Neural cell (in vitro differentiated cells): ENCODE measurements around the gene COG1. TPM values are rescaled to one million over a fixed set of nuclear protein-coding genes. Genes with fewer than 3 reads are reported as not detected.

Experiments
- H2AFZ ChIP-seq: fragments of 200-600, 300-800 bp; sonication (generic), shearing (Covaris generic); 2 replicates; pipeline ENCODE4 v1.6.0; 2014; ENCODE audit warnings: low read depth, mild to moderate bottlenecking, antibody characterized with exemption, low read length, moderate library complexity
- H3F3A ChIP-seq: fragments of 200-600 bp; shearing (Covaris generic); 2 replicates; pipeline ENCODE4 v1.6.1; 2016; ENCODE audit warnings: mild to moderate bottlenecking, moderate library complexity, mixed read lengths, antibody characterized with exemption, low read length; ENCODE audit not compliant: insufficient read depth, poor library complexity, severe bottlenecking
- H3K27ac ChIP-seq: fragments of 200-600, 300-800 bp; sonication (generic), shearing (Covaris generic); 2 replicates; pipeline ENCODE4 v1.5.1; 2014; ENCODE audit warnings: mild to moderate bottlenecking, low read length, moderate library complexity
- H3K27me3 ChIP-seq: fragments of 300-800, 200-600 bp; sonication (generic), shearing (Covaris generic); 2 replicates; pipeline ENCODE4 v1.6.0; 2014; ENCODE audit warnings: mild to moderate bottlenecking, low read depth, low read length, moderate library complexity; ENCODE audit not compliant: insufficient read depth
- H3K36me3 ChIP-seq: fragments of 300-800, 200-600 bp; sonication (generic), shearing (Covaris generic); 2 replicates; pipeline ENCODE4 v1.5.1; 2014; ENCODE audit warnings: mild to moderate bottlenecking, antibody characterized with exemption, low read length, moderate library complexity; ENCODE audit not compliant: insufficient read depth
- H3K4me2 ChIP-seq: fragments of 300-800, 200-600 bp; sonication (generic), shearing (Covaris generic); 2 replicates; pipeline ENCODE4 v1.6.0; 2014; ENCODE audit warnings: mild to moderate bottlenecking, low read length
- H3K4me3 ChIP-seq: fragments of 300-800, 200-600 bp; sonication (generic), shearing (Covaris generic); 2 replicates; pipeline ENCODE4 v1.5.1; 2014; ENCODE audit warnings: mild to moderate bottlenecking, low read length, moderate library complexity
- H3K79me2 ChIP-seq: fragments of 200-600 bp; shearing (Covaris generic); replicated peaks from 2 replicates; pipeline ENCODE4 v1.6.0; 2014; ENCODE audit warnings: mild to moderate bottlenecking, low read length, moderate library complexity; ENCODE audit not compliant: insufficient read depth
- H3K9ac ChIP-seq: fragments of 300-800, 200-600 bp; sonication (generic), shearing (Covaris generic); 2 replicates; pipeline ENCODE4 v1.6.1; 2016; ENCODE audit warnings: mild to moderate bottlenecking, low read length, mixed read lengths
- H3K9me2 ChIP-seq: fragments of 200-600 bp; shearing (Covaris generic); 2 replicates; pipeline ENCODE4 v1.6.1; 2016; ENCODE audit warnings: mild to moderate bottlenecking, low read length, mixed read lengths; ENCODE audit not compliant: insufficient read depth
- H3K9me3 ChIP-seq: fragments of 200-600, 300-800 bp; sonication (generic), shearing (Covaris generic); 2 replicates; pipeline ENCODE4 v1.6.1; 2016; ENCODE audit warnings: mild to moderate bottlenecking, mixed run types, low read length, moderate library complexity, mixed read lengths
- H4K20me1 ChIP-seq: fragments of 200-600 bp; shearing (Covaris generic); 2 replicates; pipeline ENCODE4 v1.6.1; 2016; ENCODE audit warnings: mild to moderate bottlenecking, mixed run types; ENCODE audit not compliant: insufficient read depth
- EP300 ChIP-seq: fragments of 450-650 bp; conservative IDR thresholded peaks from 2 replicates; pipeline ENCODE4 v1.6.1; 2014; ENCODE audit warnings: antibody characterized with exemption, mild to moderate bottlenecking, moderate library complexity; ENCODE audit not compliant: poor library complexity, severe bottlenecking
- EZH2 ChIP-seq: fragments of 200-600, 300-800 bp; shearing (Covaris generic), sonication (generic); IDR thresholded peaks from 2 replicates; pipeline ENCODE4 v1.6.1; 2014; ENCODE audit warnings: antibody characterized with exemption, low read length, borderline replicate concordance, mild to moderate bottlenecking; ENCODE audit not compliant: insufficient read depth, poor library complexity, severe bottlenecking
- MXI1 ChIP-seq: fragments of 450-650 bp; conservative IDR thresholded peaks from 2 replicates; pipeline ENCODE4 v1.6.1; 2014; ENCODE audit warnings: antibody characterized with exemption, mild to moderate bottlenecking; ENCODE audit not compliant: poor library complexity, severe bottlenecking
- POLR2AphosphoS5 ChIP-seq: IDR thresholded peaks from 2 replicates; pipeline ENCODE4 v1.6.1; 2012
- RAD21 ChIP-seq: fragments of 450-650 bp; conservative IDR thresholded peaks from 2 replicates; pipeline ENCODE4 v1.6.1; 2014; ENCODE audit warnings: antibody characterized with exemption, mild to moderate bottlenecking, moderate library complexity
- SMC3 ChIP-seq: fragments of 450-650 bp; conservative IDR thresholded peaks from 2 replicates; pipeline ENCODE4 v1.6.1; 2014; ENCODE audit warnings: antibody characterized with exemption, mild to moderate bottlenecking, moderate library complexity; ENCODE audit not compliant: poor library complexity
- TAF1 ChIP-seq: IDR thresholded peaks from 2 replicates; pipeline ENCODE4 v1.6.1; 2012; ENCODE audit warnings: low read depth
- polyA plus RNA-seq: library from polyadenylated mRNA; depleted of rRNA; stranded (reverse); fragments of >200 nt; gene quantifications from 2 replicates; pipeline ENCODE4 v1.2.3, GENCODE V29; 2014
- TF ChIP-seq, protein P1 (sequence below): IDR thresholded peaks from 2 replicates; pipeline ENCODE4 v1.6.1; 2012; ENCODE audit warnings: borderline replicate concordance
- TF ChIP-seq, protein P2 (sequence below): fragments of 450-650 bp; IDR thresholded peaks from 2 replicates; pipeline ENCODE4 v1.5.1; 2014; ENCODE audit warnings: antibody characterized with exemption, mild to moderate bottlenecking, moderate library complexity; ENCODE audit not compliant: poor library complexity, severe bottlenecking

COG1 gene
- polyA plus RNA-seq, 1 donor from 2014 or later, result 23.5 TPM

DNA sequence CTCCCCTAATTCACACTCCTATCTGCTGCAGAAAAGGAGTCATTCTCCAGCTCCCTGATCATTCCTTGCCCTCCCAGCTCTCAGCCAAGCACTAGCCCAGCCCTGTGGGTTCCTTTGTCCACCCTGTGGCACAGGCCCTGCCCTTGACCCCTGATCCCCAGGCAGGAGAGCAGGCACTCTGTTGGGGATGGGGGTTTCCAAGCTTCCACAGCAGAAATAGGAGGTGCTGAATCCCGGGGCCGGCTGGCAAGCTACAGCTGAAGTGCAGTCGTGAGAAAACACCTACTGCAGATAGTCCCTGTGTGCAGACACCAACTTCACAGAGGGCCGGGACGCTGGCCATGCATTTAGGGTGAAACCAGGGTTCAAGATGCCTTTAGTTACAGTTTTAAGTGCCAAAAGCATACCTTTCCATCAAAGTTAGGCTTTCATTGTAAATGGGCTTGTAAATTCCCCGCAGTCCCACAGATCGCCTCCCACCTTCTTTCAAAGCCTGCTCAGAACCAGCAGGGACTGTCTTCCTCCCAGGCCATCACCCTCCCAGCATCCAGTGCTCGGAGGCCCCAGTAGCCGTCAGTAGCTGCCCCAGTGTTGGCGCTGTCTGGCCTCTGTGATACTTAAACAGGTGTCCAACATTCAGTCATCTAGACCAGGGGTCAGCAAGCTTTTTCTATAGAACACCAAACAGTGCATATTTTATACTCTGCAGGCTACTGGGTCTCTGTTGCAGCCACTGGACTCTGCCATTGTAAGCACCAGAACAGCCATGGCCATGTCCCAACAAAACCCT is 58.2 kb downstream of the COG1 start:
- H3K4me2 ChIP-seq, result no peak overlapping the region
- H3K9ac ChIP-seq, result no peak overlapping the region
- H3F3A ChIP-seq, result no peaks in the 10 kb centered on the region
- H3K9me3 ChIP-seq, result no peaks in the 10 kb centered on the region
- no peaks in the 10 kb centered on the region for H3K36me3 ChIP-seq
- no peak overlapping the region for H3K4me3 ChIP-seq
- TF ChIP-seq MXI1 (no peak), TAF1 (no peak), POLR2AphosphoS5 (no peak), EP300 (no peak), EZH2 (no peak), RAD21 (no peak), SMC3 (no peak)
- TF ChIP-seq, protein P1, sequence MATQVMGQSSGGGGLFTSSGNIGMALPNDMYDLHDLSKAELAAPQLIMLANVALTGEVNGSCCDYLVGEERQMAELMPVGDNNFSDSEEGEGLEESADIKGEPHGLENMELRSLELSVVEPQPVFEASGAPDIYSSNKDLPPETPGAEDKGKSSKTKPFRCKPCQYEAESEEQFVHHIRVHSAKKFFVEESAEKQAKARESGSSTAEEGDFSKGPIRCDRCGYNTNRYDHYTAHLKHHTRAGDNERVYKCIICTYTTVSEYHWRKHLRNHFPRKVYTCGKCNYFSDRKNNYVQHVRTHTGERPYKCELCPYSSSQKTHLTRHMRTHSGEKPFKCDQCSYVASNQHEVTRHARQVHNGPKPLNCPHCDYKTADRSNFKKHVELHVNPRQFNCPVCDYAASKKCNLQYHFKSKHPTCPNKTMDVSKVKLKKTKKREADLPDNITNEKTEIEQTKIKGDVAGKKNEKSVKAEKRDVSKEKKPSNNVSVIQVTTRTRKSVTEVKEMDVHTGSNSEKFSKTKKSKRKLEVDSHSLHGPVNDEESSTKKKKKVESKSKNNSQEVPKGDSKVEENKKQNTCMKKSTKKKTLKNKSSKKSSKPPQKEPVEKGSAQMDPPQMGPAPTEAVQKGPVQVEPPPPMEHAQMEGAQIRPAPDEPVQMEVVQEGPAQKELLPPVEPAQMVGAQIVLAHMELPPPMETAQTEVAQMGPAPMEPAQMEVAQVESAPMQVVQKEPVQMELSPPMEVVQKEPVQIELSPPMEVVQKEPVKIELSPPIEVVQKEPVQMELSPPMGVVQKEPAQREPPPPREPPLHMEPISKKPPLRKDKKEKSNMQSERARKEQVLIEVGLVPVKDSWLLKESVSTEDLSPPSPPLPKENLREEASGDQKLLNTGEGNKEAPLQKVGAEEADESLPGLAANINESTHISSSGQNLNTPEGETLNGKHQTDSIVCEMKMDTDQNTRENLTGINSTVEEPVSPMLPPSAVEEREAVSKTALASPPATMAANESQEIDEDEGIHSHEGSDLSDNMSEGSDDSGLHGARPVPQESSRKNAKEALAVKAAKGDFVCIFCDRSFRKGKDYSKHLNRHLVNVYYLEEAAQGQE, result no peak
- TF ChIP-seq, protein P2, sequence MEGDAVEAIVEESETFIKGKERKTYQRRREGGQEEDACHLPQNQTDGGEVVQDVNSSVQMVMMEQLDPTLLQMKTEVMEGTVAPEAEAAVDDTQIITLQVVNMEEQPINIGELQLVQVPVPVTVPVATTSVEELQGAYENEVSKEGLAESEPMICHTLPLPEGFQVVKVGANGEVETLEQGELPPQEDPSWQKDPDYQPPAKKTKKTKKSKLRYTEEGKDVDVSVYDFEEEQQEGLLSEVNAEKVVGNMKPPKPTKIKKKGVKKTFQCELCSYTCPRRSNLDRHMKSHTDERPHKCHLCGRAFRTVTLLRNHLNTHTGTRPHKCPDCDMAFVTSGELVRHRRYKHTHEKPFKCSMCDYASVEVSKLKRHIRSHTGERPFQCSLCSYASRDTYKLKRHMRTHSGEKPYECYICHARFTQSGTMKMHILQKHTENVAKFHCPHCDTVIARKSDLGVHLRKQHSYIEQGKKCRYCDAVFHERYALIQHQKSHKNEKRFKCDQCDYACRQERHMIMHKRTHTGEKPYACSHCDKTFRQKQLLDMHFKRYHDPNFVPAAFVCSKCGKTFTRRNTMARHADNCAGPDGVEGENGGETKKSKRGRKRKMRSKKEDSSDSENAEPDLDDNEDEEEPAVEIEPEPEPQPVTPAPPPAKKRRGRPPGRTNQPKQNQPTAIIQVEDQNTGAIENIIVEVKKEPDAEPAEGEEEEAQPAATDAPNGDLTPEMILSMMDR, result no peak
- H3K27ac ChIP-seq, result no peak overlapping the region
- no peaks in the 10 kb centered on the region for H3K79me2 ChIP-seq
- H3K9me2 ChIP-seq, result no peaks in the 10 kb centered on the region
- H3K27me3 ChIP-seq, result no peaks in the 10 kb centered on the region
- H4K20me1 ChIP-seq, result no peaks in the 10 kb centered on the region
- no peak overlapping the region for H2AFZ ChIP-seq

DNA sequence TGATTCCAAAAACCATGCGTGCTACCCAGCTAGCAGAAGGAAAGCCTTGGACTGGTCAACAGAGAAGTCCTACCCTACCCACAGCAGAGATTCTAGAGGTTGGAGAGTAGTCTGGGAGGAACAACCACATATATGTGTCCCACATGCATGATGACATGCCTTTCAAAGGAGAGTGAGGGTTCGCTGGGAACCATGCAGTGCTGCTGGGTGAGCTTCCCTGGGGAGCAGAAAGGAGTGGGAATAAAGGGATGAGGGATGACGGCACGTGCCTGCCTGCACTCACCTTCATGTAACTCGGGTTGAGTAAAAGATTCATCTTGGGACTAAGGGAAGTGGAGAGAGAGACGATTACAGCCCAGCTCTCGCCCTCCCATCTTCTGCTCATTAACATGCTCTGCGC is 59.0 kb downstream of the COG1 start:
- H3K4me2 ChIP-seq, result no peak overlapping the region
- no peak overlapping the region for H3K27ac ChIP-seq
- H4K20me1 ChIP-seq, result no peaks in the 10 kb centered on the region
- H3K36me3 ChIP-seq, result no peaks in the 10 kb centered on the region
- no peaks in the 10 kb centered on the region for H3K9me3 ChIP-seq
- no peaks in the 10 kb centered on the region for H3F3A ChIP-seq
- H3K79me2 ChIP-seq, result no peaks in the 10 kb centered on the region
- no peak overlapping the region for H2AFZ ChIP-seq
- TF ChIP-seq EP300 (no peak), POLR2AphosphoS5 (no peak), EZH2 (no peak), MXI1 (no peak), TAF1 (no peak), SMC3 (no peak), RAD21 (no peak)
- TF ChIP-seq, protein P2, result no peak
- TF ChIP-seq, protein P1, result no peak
- H3K27me3 ChIP-seq, result no peaks in the 10 kb centered on the region
- no peak overlapping the region for H3K9ac ChIP-seq
- H3K9me2 ChIP-seq, result no peaks in the 10 kb centered on the region
- no peak overlapping the region for H3K4me3 ChIP-seq
